Measurements from ENCODE around the gene ZYX. TPM values are rescaled to one million over a fixed set of nuclear protein-coding genes. Genes with fewer than 3 reads are reported as not detected.

Gene ZYX
- total and polyA plus RNA-seq, 2 experiments from 2014 or later, result 31.8 to 202 TPM

DNA sequence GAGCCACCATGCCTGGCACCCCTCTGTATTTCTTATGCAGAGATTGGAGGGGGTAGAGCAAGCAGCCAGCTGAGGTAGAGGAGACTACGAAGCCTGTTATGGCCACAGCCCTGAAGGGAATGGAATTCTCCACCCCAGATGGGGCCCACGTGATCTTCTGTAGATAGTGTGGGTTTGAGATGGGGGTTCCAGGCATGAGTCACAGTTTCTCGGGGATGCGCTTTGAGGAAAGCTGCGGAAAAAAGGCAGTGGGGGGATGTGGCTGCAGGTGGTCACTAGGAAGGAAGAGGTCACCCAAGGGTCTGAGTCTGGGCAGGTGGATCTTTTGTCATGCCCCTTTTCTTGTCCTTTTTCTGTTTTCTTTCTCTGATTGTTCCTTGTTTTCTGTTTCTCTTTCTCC lies 30.1 kb upstream of the ZYX start:
- Histone ChIP-seq H3K9me2 (replicated peaks; ENCODE audit: insufficient read depth) (no peaks in the 10 kb centered on the region), H2AFZ (no peak overlapping the region), H3K36me3 (replicated peaks; ENCODE audit: insufficient read depth, low read depth) (no peaks in the 10 kb centered on the region), H3K27me3 (peaks cover under 1% of the 10 kb centered on the region), H3K79me2 (no peaks in the 10 kb centered on the region), H3K9me3 (ENCODE audit: low read depth) (no peaks in the 10 kb centered on the region), H4K20me1 (ENCODE audit: insufficient read depth, poor library complexity, severe bottlenecking) (no peaks in the 10 kb centered on the region), H3K27ac (no peak overlapping the region), H3K4me1 (ENCODE audit: insufficient read depth) (no peaks in the 10 kb centered on the region), H3K4me3 (no peak overlapping the region), H3K4me2 (no peak overlapping the region)
- no peak for DNase-seq (ENCODE audit: low spot score)
- WGBS (ENCODE audit: low lambda C conversion rate, missing lambda C conversion rate), result 73% methylated on average over 5 of the region's 5 CpGs
- no peak for TF ChIP-seq EZH2phosphoT487 (IDR thresholded peaks at IDR 0.05; ENCODE audit: low read depth, severe bottlenecking, unreplicated experiment)
- TF ChIP-seq, protein P1, sequence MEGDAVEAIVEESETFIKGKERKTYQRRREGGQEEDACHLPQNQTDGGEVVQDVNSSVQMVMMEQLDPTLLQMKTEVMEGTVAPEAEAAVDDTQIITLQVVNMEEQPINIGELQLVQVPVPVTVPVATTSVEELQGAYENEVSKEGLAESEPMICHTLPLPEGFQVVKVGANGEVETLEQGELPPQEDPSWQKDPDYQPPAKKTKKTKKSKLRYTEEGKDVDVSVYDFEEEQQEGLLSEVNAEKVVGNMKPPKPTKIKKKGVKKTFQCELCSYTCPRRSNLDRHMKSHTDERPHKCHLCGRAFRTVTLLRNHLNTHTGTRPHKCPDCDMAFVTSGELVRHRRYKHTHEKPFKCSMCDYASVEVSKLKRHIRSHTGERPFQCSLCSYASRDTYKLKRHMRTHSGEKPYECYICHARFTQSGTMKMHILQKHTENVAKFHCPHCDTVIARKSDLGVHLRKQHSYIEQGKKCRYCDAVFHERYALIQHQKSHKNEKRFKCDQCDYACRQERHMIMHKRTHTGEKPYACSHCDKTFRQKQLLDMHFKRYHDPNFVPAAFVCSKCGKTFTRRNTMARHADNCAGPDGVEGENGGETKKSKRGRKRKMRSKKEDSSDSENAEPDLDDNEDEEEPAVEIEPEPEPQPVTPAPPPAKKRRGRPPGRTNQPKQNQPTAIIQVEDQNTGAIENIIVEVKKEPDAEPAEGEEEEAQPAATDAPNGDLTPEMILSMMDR (IDR thresholded peaks at IDR 0.05; ENCODE audit: poor library complexity), result no peak
- TF ChIP-seq EZH2 (IDR thresholded peaks at IDR 0.05; ENCODE audit: borderline replicate concordance), result no peak

DNA sequence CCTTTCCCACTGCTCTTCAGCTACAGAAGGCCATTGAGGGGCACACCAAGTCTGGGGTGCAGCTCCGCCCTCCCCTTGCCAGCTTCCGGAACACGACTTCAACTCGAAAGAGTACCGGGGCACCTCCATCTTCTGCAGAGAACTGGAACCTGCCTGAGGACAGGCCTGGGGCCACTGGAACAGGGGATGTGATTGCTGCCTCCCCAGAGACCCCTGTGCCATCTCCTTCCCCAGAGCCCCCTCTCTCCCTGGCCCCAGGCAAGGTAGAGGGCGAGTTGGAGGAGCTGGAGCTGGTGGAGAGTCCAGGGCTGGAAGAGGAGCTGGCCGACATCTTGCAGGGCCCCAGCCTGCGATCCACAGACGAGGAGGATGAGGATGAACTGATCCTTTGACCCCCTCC lies 29.6 kb upstream of the ZYX start:
- DNase-seq (ENCODE audit: low spot score), result no peak
- no peaks in the 10 kb centered on the region for H3K27me3 ChIP-seq
- 93% methylated on average over 9 of the region's 9 CpGs for WGBS (ENCODE audit: low lambda C conversion rate, missing lambda C conversion rate)
- no peaks in the 10 kb centered on the region for H3K79me2 ChIP-seq
- H3K4me2 ChIP-seq, result no peak overlapping the region
- no peaks in the 10 kb centered on the region for H4K20me1 ChIP-seq (ENCODE audit: insufficient read depth, poor library complexity, severe bottlenecking)
- no peak overlapping the region for H3K4me3 ChIP-seq
- TF ChIP-seq EZH2 (IDR thresholded peaks at IDR 0.05; ENCODE audit: borderline replicate concordance), result no peak
- TF ChIP-seq, protein P1 (IDR thresholded peaks at IDR 0.05; ENCODE audit: poor library complexity), result no peak
- no peak for TF ChIP-seq EZH2phosphoT487 (IDR thresholded peaks at IDR 0.05; ENCODE audit: low read depth, severe bottlenecking, unreplicated experiment)
- H3K9me3 ChIP-seq (ENCODE audit: low read depth), result no peaks in the 10 kb centered on the region
- H3K36me3 ChIP-seq (replicated peaks; ENCODE audit: insufficient read depth, low read depth), result no peaks in the 10 kb centered on the region
- no peak overlapping the region for H2AFZ ChIP-seq
- H3K27ac ChIP-seq, result no peak overlapping the region
- H3K4me1 ChIP-seq (ENCODE audit: insufficient read depth), result no peaks in the 10 kb centered on the region
- H3K9me2 ChIP-seq (replicated peaks; ENCODE audit: insufficient read depth), result no peaks in the 10 kb centered on the region

DNA sequence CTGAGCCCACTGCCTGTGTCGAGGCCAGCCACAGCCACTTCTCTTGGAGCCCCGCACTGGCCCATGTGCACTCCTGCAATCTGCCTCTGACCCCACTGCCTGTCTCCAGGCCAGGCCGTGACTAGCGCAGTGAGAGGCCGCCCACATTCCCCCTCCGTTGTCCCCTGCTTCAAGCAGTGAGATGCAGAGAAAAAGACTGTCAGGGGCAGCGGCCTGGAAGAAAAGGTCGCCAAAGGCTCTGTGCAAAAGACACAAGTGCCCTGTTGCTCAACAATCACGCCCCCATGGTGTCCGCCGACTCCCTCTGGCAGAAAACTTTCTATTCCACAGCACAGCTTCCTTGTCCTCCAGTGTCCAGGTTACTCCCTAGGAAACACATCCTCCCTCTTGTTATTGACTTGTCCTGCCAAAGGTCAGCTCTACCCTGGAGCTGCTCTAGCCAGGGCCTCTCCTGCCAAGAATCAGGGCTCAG lies 28.6 kb upstream of the ZYX start:
- H4K20me1 ChIP-seq (ENCODE audit: insufficient read depth, poor library complexity, severe bottlenecking), result no peaks in the 10 kb centered on the region
- no peaks in the 10 kb centered on the region for H3K36me3 ChIP-seq (replicated peaks; ENCODE audit: insufficient read depth, low read depth)
- no peak overlapping the region for H3K27ac ChIP-seq
- H3K4me3 ChIP-seq, result no peak overlapping the region
- H3K4me2 ChIP-seq, result no peak overlapping the region
- H3K79me2 ChIP-seq, result no peaks in the 10 kb centered on the region
- H3K9me3 ChIP-seq (ENCODE audit: low read depth), result no peaks in the 10 kb centered on the region
- no peaks in the 10 kb centered on the region for H3K27me3 ChIP-seq
- no peak overlapping the region for H2AFZ ChIP-seq
- no peaks in the 10 kb centered on the region for H3K4me1 ChIP-seq (ENCODE audit: insufficient read depth)
- no peaks in the 10 kb centered on the region for H3K9me2 ChIP-seq (replicated peaks; ENCODE audit: insufficient read depth)
- no peak for DNase-seq (ENCODE audit: low spot score)
- TF ChIP-seq EZH2 (IDR thresholded peaks at IDR 0.05; ENCODE audit: borderline replicate concordance) (no peak), EZH2phosphoT487 (IDR thresholded peaks at IDR 0.05; ENCODE audit: low read depth, severe bottlenecking, unreplicated experiment) (no peak)
- TF ChIP-seq, protein P1 (IDR thresholded peaks at IDR 0.05; ENCODE audit: poor library complexity), result no peak
- 79% methylated on average over 11 of the region's 11 CpGs for WGBS (ENCODE audit: low lambda C conversion rate, missing lambda C conversion rate)

DNA sequence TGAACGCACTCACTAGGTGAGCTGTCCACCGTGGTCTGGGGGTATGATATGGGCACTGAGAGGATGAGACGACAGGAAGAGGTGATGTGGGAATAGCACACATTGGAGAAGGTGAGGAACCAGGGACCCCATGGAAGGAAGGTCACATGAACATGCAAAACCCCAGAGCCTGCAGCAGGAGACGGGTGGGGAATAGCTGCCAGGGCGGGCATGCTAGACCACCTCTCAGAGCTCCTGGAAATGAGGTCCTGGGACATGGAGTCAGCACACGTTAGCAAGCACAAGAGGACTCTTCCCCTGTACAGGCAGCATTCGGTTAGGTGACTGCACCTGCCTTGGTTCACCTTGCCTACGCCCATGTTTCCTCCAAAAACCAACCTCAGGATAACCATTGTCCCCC lies 26.8 kb upstream of the ZYX start:
- Histone ChIP-seq H3K9me3 (ENCODE audit: low read depth) (no peaks in the 10 kb centered on the region), H3K27ac (no peak overlapping the region), H4K20me1 (ENCODE audit: insufficient read depth, poor library complexity, severe bottlenecking) (no peaks in the 10 kb centered on the region), H3K9me2 (replicated peaks; ENCODE audit: insufficient read depth) (no peaks in the 10 kb centered on the region), H3K4me2 (no peak overlapping the region), H2AFZ (no peak overlapping the region), H3K4me1 (ENCODE audit: insufficient read depth) (no peaks in the 10 kb centered on the region), H3K27me3 (peaks cover 10% of the 10 kb centered on the region), H3K79me2 (no peaks in the 10 kb centered on the region), H3K36me3 (replicated peaks; ENCODE audit: insufficient read depth, low read depth) (no peaks in the 10 kb centered on the region), H3K4me3 (no peak overlapping the region)
- no peak for DNase-seq (ENCODE audit: low spot score)
- TF ChIP-seq EZH2phosphoT487 (IDR thresholded peaks at IDR 0.05; ENCODE audit: low read depth, severe bottlenecking, unreplicated experiment) (no peak), EZH2 (IDR thresholded peaks at IDR 0.05; ENCODE audit: borderline replicate concordance) (no peak)
- TF ChIP-seq, protein P1 (IDR thresholded peaks at IDR 0.05; ENCODE audit: poor library complexity), result no peak
- 93% methylated on average over 8 of the region's 8 CpGs for WGBS (ENCODE audit: low lambda C conversion rate, missing lambda C conversion rate)
